SK-N-SH (cell line): Measurements from ENCODE around the gene MYO18A. TPM values are rescaled to one million over a fixed set of nuclear protein-coding genes. Genes with fewer than 3 reads are reported as not detected.

Experiments
- CTCF ChIA-PET: fragments of 300-600, 350-600 bp; formaldehyde crosslinking; extraction: SDS; loops from one replicate; lab custom pipeline; 2021; lab: Yijun Ruan, JAX
- POLR2A ChIA-PET: fragments of 350-600 bp; sonication (Branson Sonifier 250); formaldehyde crosslinking; extraction: SDS; loops from one replicate; lab custom pipeline; 2020; ENCODE audit warnings: antibody characterized with exemption, inconsistent platforms; lab: Yijun Ruan, JAX
- DNase-seq: peaks from one replicate; pipeline ENCODE4 v3.0.0; 2012
- H2AFZ ChIP-seq: fragments of 200-600 bp; sonication (generic); 2 replicates; pipeline ENCODE4 v1.8.1; 2016; ENCODE audit warnings: antibody characterized with exemption, mild to moderate bottlenecking, low read depth
- H3F3A ChIP-seq: fragments of 200-600 bp; sonication (generic); replicated peaks from 2 replicates; pipeline ENCODE3; 2016; ENCODE audit warnings: antibody characterized with exemption, mild to moderate bottlenecking; ENCODE audit not compliant: insufficient read depth
- H3K27ac ChIP-seq, 2 experiments: fragments of 200-500 bp in 1 of 2; fragments of 200-600 bp in 1 of 2; sonication (Bioruptor generic) in 1 of 2; sonication (generic), shearing (Covaris generic) in 1 of 2; 2 replicates each; pipeline versions ENCODE4 v1.5.1 to v1.6.1; 2014 to 2016; ENCODE audit warnings: low read depth in 2 of 2, inconsistent platforms in 1 of 2, low read length in 1 of 2, mild to moderate bottlenecking in 1 of 2, mixed read lengths in 1 of 2
- H3K27me3 ChIP-seq: fragments of 200-600 bp; sonication (generic), shearing (Covaris generic); 2 replicates; pipeline ENCODE4 v1.6.1; 2016; ENCODE audit warnings: mixed run types; ENCODE audit not compliant: insufficient read depth
- H3K36me3 ChIP-seq, 2 experiments: fragments of 200-500 bp in 1 of 2; fragments of 200-600 bp in 1 of 2; sonication (Bioruptor generic) in 1 of 2; sonication (generic) in 1 of 2; replicated peaks in 1 of 2; 2 replicates each; pipeline versions ENCODE3 to v1.5.1; 2014 to 2016; ENCODE audit warnings: low read length in 1 of 2, mild to moderate bottlenecking in 1 of 2; ENCODE audit not compliant: insufficient read depth in 2 of 2, control insufficient read depth in 1 of 2
- H3K4me1 ChIP-seq, 2 experiments: fragments of 200-500 bp in 1 of 2; fragments of 200-600 bp in 1 of 2; sonication (Bioruptor generic) in 1 of 2; sonication (generic), shearing (Covaris generic) in 1 of 2; 2 replicates each; pipeline versions ENCODE4 v1.5.1 to v1.6.1; 2014 to 2016; ENCODE audit warnings: low read depth in 1 of 2, low read length in 1 of 2, mixed run types in 1 of 2; ENCODE audit not compliant: insufficient read depth in 2 of 2, control insufficient read depth in 1 of 2
- H3K4me2 ChIP-seq: fragments of 200-600 bp; sonication (generic), shearing (Covaris generic); 2 replicates; pipeline ENCODE4 v1.6.1; 2017; ENCODE audit warnings: mixed run types
- H3K4me3 ChIP-seq, 2 experiments: fragments of 200-500 bp in 1 of 2; fragments of 200-600 bp in 1 of 2; sonication (Bioruptor generic) in 1 of 2; sonication (generic), shearing (Covaris generic) in 1 of 2; 2 replicates each; pipeline versions ENCODE4 v1.5.1 to v1.8.1; 2014 to 2016; ENCODE audit warnings: low read depth in 2 of 2, inconsistent platforms in 1 of 2, low read length in 1 of 2, mild to moderate bottlenecking in 1 of 2, mixed read lengths in 1 of 2, moderate library complexity in 1 of 2
- H3K79me2 ChIP-seq: fragments of 200-600 bp; sonication (generic); 2 replicates; pipeline ENCODE4 v1.8.1; 2017; ENCODE audit warnings: mild to moderate bottlenecking; ENCODE audit not compliant: insufficient read depth
- H3K9ac ChIP-seq: fragments of 200-600 bp; sonication (generic); 2 replicates; pipeline ENCODE4 v1.6.1; 2017; ENCODE audit warnings: mixed run types
- H3K9me2 ChIP-seq: fragments of 200-600 bp; sonication (generic); 2 replicates; pipeline ENCODE4 v1.6.1; 2017; ENCODE audit warnings: mixed run types
- H3K9me3 ChIP-seq: fragments of 200-600 bp; sonication (generic); 2 replicates; pipeline ENCODE4 v1.6.1; 2017; ENCODE audit warnings: mixed run types, mild to moderate bottlenecking, moderate library complexity
- H4K20me1 ChIP-seq: fragments of 200-600 bp; sonication (generic); 2 replicates; pipeline ENCODE4 v1.6.1; 2017; ENCODE audit warnings: mild to moderate bottlenecking, mixed run types; ENCODE audit not compliant: insufficient read depth
- EP300 ChIP-seq, 2 experiments: IDR thresholded peaks; 2 replicates each; pipeline versions ENCODE4 v1.4.0 to v1.6.1; 2012; ENCODE audit warnings: borderline replicate concordance in 1 of 2, low read depth in 1 of 2, low read length in 1 of 2
- EZH2phosphoT487 ChIP-seq: fragments of 200-600 bp; sonication (generic); IDR thresholded peaks from 2 replicates; pipeline ENCODE4 v1.6.1; 2017; ENCODE audit warnings: low read depth, mixed run types, mild to moderate bottlenecking, antibody characterized with exemption, moderate library complexity, borderline replicate concordance
- FOSL2 ChIP-seq: IDR thresholded peaks from 2 replicates; pipeline ENCODE4 v1.4.0; 2012; ENCODE audit warnings: low read depth, mild to moderate bottlenecking, moderate library complexity, borderline replicate concordance
- FOXM1 ChIP-seq: IDR thresholded peaks from 2 replicates; pipeline ENCODE4 v1.4.0; 2012; ENCODE audit warnings: low read depth, mild to moderate bottlenecking
- GABPA ChIP-seq: IDR thresholded peaks from 2 replicates; pipeline ENCODE4 v1.4.0; 2012; ENCODE audit warnings: low read depth, mild to moderate bottlenecking
- JUND ChIP-seq: IDR thresholded peaks from 2 replicates; pipeline ENCODE4 v1.4.0; 2012
- MXI1 ChIP-seq: IDR thresholded peaks from 2 replicates; pipeline ENCODE4 v1.6.1; 2012; ENCODE audit warnings: mild to moderate bottlenecking, low read depth, low read length, improper control_type of control experiment
- NRF1 ChIP-seq: IDR thresholded peaks from 2 replicates; pipeline ENCODE4 v1.6.1; 2012; ENCODE audit warnings: low read depth, mild to moderate bottlenecking, low read length
- SIN3A ChIP-seq: IDR thresholded peaks from 2 replicates; pipeline ENCODE4 v1.6.1; 2012; ENCODE audit warnings: low read depth, mild to moderate bottlenecking, low read length, moderate library complexity, borderline replicate concordance
- SMC3 ChIP-seq: IDR thresholded peaks from 2 replicates; pipeline ENCODE4 v1.6.1; 2012; ENCODE audit warnings: low read depth, low read length, improper control_type of control experiment
- TEAD4 ChIP-seq: IDR thresholded peaks from 2 replicates; pipeline ENCODE4 v1.4.0; 2012; ENCODE audit warnings: mild to moderate bottlenecking, borderline replicate concordance; ENCODE audit not compliant: insufficient read depth
- YY1 ChIP-seq: IDR thresholded peaks from 2 replicates; pipeline ENCODE4 v1.4.0; 2012; ENCODE audit warnings: low read depth, mild to moderate bottlenecking
- WGBS: methylation state at CpG from one replicate; pipeline ENCODE4 v1.1.6; 2017; ENCODE audit warnings: low lambda C conversion rate; 5-methylcytosine and 5-hydroxymethylcytosine counted together
- polyA plus RNA-seq, 3 experiments: library from polyadenylated mRNA; depleted of rRNA; stranded (reverse); fragments of >200 nt; gene quantifications; 2 replicates each; pipeline ENCODE4 v1.2.3, GENCODE V29; 2012
- TF ChIP-seq, protein P1 (sequence below): IDR thresholded peaks from 2 replicates; pipeline ENCODE4 v1.4.0; 2012; ENCODE audit warnings: low read depth
- TF ChIP-seq, protein P2 (sequence below): fragments of 150-350 bp; IDR thresholded peaks from 2 replicates; pipeline ENCODE4 v1.6.1; 2017; ENCODE audit warnings: antibody characterized with exemption, low read length, low read depth, borderline replicate concordance
- TF ChIP-seq, protein P3 (sequence below): IDR thresholded peaks from 2 replicates; pipeline ENCODE4 v1.6.1; 2012; ENCODE audit warnings: mild to moderate bottlenecking, low read depth, low read length, moderate library complexity

MYO18A gene
- polyA plus RNA-seq, 1 of the 3 experiments (the other 2 are of a cell fraction): 6.6 TPM

DNA sequence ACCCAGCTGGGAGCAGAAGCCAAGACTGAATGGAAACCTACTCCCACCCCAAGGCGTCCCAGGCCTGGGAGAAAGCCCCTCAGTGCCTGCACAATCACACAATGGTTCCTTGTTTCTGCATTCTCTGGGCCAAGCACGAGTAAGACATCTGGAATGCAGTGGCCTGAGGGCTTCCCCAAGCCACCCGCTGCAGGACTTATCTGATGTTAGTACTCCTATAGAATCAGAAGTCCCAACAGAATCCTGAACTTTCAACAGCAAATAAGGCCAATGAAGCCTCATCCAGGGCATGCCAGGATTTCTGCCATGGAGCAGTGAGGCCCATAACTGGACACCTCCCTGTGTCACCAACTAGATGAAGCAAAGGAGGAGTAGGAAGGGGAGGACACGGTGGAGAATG is 28.6 kb downstream of the MYO18A start:
- ChIA-PET POLR2A (no interaction called here), CTCF (interaction anchor here (15.7 to 22.3 kb wide), 3 partner anchors 30 to 65 kb away, joined by 276 to 535 read pairs (median 438); partner anchors contain the start of gene MYO18A)
- no peaks in the 10 kb centered on the region for H3K27me3 ChIP-seq
- peaks cover 7% of the 10 kb centered on the region; the same call in 1 of the 2 replicates for H3K79me2 ChIP-seq
- H3F3A ChIP-seq: peaks cover 15% of the 10 kb centered on the region
- H3K4me1 ChIP-seq: peaks cover 43 to 57% of the 10 kb centered on the region in 2 experiments
- H3K4me3 ChIP-seq: no peak overlapping the region
- 35% methylated on average over 4 of the region's 4 CpGs for WGBS
- H4K20me1 ChIP-seq: no peaks in the 10 kb centered on the region
- H3K9me2 ChIP-seq: no peaks in the 10 kb centered on the region
- H3K4me2 ChIP-seq: peak overlapping the region; percentile 69
- no peak overlapping the region for H3K9ac ChIP-seq
- H3K9me3 ChIP-seq: no peaks in the 10 kb centered on the region
- peak; percentile 13; the same call in 1 of the 2 replicates for TF ChIP-seq JUND
- TF ChIP-seq, protein P1, sequence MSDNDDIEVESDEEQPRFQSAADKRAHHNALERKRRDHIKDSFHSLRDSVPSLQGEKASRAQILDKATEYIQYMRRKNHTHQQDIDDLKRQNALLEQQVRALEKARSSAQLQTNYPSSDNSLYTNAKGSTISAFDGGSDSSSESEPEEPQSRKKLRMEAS: 0 out of 2 replicates have a peak, but pooled peaks have one; percentile 18
- TF ChIP-seq TEAD4: 0 out of 2 replicates have a peak, but pooled peaks have one; percentile 42
- peak; percentile 30; the same call in 1 of the 2 replicates for TF ChIP-seq FOSL2
- no peak for TF ChIP-seq NRF1
- TF ChIP-seq MXI1: no peak
- TF ChIP-seq EP300 (IDR thresholded peaks at IDR 0.05; ENCODE audit: borderline replicate concordance in 1 of 2, low read depth in 1 of 2, low read length in 1 of 2): 0 out of 4 replicates have a peak, but pooled peaks of 1 of the 2 experiments have one; percentile 5
- no peaks in the 10 kb centered on the region for H3K36me3 ChIP-seq
- no peak overlapping the region for H2AFZ ChIP-seq
- DNase-seq: no peak
- peak overlapping the region in 1 of 2 experiments; percentile 71; a peak in 2 of 4 replicates for H3K27ac ChIP-seq

DNA sequence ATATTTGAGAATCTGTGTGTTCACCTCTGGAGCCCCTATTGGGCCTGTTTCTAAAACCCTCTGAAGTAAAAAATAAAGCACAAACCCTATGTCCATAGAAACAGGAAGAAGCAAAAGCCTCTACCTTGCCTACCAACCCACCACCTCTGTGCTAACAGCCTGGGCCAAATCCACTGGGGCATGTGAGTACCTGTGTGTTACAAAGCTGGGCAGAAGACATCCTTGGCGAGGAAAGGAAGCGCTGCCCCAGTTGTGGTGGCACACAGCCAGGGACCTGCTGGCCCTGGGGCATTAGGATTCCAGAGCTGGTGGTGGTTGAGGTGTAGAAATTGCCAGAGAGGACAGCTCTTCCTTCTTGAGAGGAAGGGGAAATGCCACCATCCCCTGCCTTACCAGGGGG is 30.0 kb downstream of the MYO18A start:
- H3K4me1 ChIP-seq: peaks cover 34 to 47% of the 10 kb centered on the region in 2 experiments
- H3K4me3 ChIP-seq: no peak overlapping the region
- H3K9me2 ChIP-seq: no peaks in the 10 kb centered on the region
- no peak overlapping the region for H3K4me2 ChIP-seq
- H3K27me3 ChIP-seq: no peaks in the 10 kb centered on the region
- no peaks in the 10 kb centered on the region for H3K9me3 ChIP-seq
- peaks cover 11% of the 10 kb centered on the region for H3F3A ChIP-seq
- ChIA-PET POLR2A (no interaction called here), CTCF (interaction anchor here (1.0 to 22.3 kb wide), 7 partner anchors 31 to 234 kb away, joined by 4 to 535 read pairs (median 5); partner anchors contain the start of gene MYO18A)
- no peak for DNase-seq
- no peak for TF ChIP-seq FOXM1
- peaks cover 7% of the 10 kb centered on the region; the same call in 1 of the 2 replicates for H3K79me2 ChIP-seq
- H4K20me1 ChIP-seq: no peaks in the 10 kb centered on the region
- H2AFZ ChIP-seq: no peak overlapping the region
- H3K36me3 ChIP-seq: no peaks in the 10 kb centered on the region
- H3K27ac ChIP-seq: no peak overlapping the region
- 100% methylated on average over 2 of the region's 2 CpGs for WGBS
- H3K9ac ChIP-seq: no peak overlapping the region

DNA sequence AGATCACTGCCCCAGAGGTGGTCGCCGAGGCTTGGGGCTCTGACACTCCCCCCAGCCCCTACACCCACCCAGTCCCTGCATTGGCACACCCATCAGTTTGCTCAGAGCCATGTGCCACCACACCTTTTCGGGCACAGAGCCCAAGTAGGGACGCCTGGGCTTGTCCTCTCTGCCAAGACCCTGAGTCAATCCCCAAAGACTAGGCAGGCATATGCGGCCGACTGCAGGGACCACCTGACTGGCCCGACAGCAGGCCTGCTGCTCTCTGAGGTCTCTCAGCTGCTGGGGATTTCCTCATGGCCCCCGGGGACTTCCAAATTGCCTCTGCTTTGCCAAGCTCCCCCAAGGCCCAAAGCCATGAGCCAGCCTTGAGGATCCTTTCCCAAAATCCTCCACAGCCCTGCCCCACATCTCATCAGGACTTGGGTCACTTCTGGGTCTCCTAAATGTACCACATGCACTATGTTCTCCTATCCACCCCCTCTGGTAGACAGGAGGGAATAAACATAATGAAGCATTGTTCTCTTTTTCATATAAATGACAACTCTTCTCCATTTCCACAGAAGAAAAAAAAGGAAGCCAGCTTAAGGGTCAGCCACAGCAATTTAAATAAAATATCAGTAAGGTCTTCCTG is 30.6 kb downstream of the MYO18A start:
- H3K36me3 ChIP-seq: no peaks in the 10 kb centered on the region
- H3K9ac ChIP-seq: peak overlapping the region; percentile 51; the same call in 1 of the 2 replicates
- no peak for DNase-seq
- H3K27me3 ChIP-seq: no peaks in the 10 kb centered on the region
- no peaks in the 10 kb centered on the region for H4K20me1 ChIP-seq
- H3K79me2 ChIP-seq: peaks cover 2% of the 10 kb centered on the region; the same call in 1 of the 2 replicates
- H3K4me3 ChIP-seq: peak overlapping the region; percentile 47 to 50; a peak in 3 of 4 replicates
- peaks cover 31 to 41% of the 10 kb centered on the region in 2 experiments for H3K4me1 ChIP-seq
- H3K4me2 ChIP-seq: peak overlapping the region; percentile 48
- POLR2A ChIA-PET: interaction anchor here (0.7 to 2.7 kb wide), 8 partner anchors 9 to 145 kb away, joined by 3 to 15 read pairs (median 4); partner anchors contain the start of genes MYO18A and NUFIP2
- CTCF ChIA-PET: interaction anchor here (0.6 to 22.3 kb wide), 48 partner anchors 8 to 423 kb away, joined by 3 to 535 read pairs (median 4); partner anchors contain the start of genes MYO18A and NUFIP2
- 68% methylated on average over 6 of the region's 8 CpGs for WGBS
- H3K27ac ChIP-seq: peak overlapping the region; percentile 37 to 70; a peak in 3 of 4 replicates
- no peaks in the 10 kb centered on the region for H3K9me2 ChIP-seq
- H3K9me3 ChIP-seq: no peaks in the 10 kb centered on the region
- H3F3A ChIP-seq: peaks cover 11% of the 10 kb centered on the region
- H2AFZ ChIP-seq: peak overlapping the region; percentile 94; the same call in 1 of the 2 replicates
- TF ChIP-seq GABPA (no peak), YY1 (no peak), JUND (no peak), SMC3 (no peak), SIN3A (no peak), EZH2phosphoT487 (no peak)
- TF ChIP-seq, protein P2, sequence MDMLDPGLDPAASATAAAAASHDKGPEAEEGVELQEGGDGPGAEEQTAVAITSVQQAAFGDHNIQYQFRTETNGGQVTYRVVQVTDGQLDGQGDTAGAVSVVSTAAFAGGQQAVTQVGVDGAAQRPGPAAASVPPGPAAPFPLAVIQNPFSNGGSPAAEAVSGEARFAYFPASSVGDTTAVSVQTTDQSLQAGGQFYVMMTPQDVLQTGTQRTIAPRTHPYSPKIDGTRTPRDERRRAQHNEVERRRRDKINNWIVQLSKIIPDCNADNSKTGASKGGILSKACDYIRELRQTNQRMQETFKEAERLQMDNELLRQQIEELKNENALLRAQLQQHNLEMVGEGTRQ: no peak
- TF ChIP-seq, protein P3, sequence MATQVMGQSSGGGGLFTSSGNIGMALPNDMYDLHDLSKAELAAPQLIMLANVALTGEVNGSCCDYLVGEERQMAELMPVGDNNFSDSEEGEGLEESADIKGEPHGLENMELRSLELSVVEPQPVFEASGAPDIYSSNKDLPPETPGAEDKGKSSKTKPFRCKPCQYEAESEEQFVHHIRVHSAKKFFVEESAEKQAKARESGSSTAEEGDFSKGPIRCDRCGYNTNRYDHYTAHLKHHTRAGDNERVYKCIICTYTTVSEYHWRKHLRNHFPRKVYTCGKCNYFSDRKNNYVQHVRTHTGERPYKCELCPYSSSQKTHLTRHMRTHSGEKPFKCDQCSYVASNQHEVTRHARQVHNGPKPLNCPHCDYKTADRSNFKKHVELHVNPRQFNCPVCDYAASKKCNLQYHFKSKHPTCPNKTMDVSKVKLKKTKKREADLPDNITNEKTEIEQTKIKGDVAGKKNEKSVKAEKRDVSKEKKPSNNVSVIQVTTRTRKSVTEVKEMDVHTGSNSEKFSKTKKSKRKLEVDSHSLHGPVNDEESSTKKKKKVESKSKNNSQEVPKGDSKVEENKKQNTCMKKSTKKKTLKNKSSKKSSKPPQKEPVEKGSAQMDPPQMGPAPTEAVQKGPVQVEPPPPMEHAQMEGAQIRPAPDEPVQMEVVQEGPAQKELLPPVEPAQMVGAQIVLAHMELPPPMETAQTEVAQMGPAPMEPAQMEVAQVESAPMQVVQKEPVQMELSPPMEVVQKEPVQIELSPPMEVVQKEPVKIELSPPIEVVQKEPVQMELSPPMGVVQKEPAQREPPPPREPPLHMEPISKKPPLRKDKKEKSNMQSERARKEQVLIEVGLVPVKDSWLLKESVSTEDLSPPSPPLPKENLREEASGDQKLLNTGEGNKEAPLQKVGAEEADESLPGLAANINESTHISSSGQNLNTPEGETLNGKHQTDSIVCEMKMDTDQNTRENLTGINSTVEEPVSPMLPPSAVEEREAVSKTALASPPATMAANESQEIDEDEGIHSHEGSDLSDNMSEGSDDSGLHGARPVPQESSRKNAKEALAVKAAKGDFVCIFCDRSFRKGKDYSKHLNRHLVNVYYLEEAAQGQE: no peak
